Lower lobe of right lung (tissue), 2 donors: Measurements from ENCODE around the gene CHCHD6. TPM values are rescaled to one million over a fixed set of nuclear protein-coding genes. Genes with fewer than 3 reads are reported as not detected.

Experiments
- ATAC-seq, 2 donors: fragments of 200-7000 bp; cut with Tn5 transposase; one replicate each; pipeline ENCODE4 v1.9.1; 2020 to 2022; ENCODE audit warnings: mild to moderate bottlenecking in 2 of 2, moderate library complexity in 2 of 2
- DNase-seq: peaks from one replicate; pipeline ENCODE4 v3.0.0-alpha.2; 2020
- H3K27ac ChIP-seq: fragments of 200-600 bp; one replicate; pipeline ENCODE4 v1.8.0; 2022
- H3K27me3 ChIP-seq: fragments of 200-600 bp; one replicate; pipeline ENCODE4 v1.8.0; 2022; ENCODE audit warnings: low read depth
- H3K36me3 ChIP-seq: fragments of 200-600 bp; one replicate; pipeline ENCODE4 v1.8.0; 2022; ENCODE audit warnings: mild to moderate bottlenecking
- H3K4me1 ChIP-seq: fragments of 200-600 bp; one replicate; pipeline ENCODE4 v1.8.0; 2022
- H3K4me3 ChIP-seq: fragments of 200-600 bp; one replicate; pipeline ENCODE4 v1.8.0; 2022; ENCODE audit warnings: mild to moderate bottlenecking
- H3K9me3 ChIP-seq: fragments of 200-600 bp; one replicate; pipeline ENCODE4 v1.8.0; 2022
- CTCF ChIP-seq: fragments of 200-600 bp; IDR thresholded peaks from one replicate; pipeline ENCODE4 v1.8.0; 2022; ENCODE audit warnings: antibody characterized with exemption, mild to moderate bottlenecking
- intact Hi-C: fragments of 100-400 bp; cut with DNase I; formaldehyde crosslinking; loops from one replicate; pipeline ENCODE4 v1.11.0; 2022
- total RNA-seq: library from RNA; stranded (reverse); fragmentation: NEBNext Ultra II Directional; extraction: Animal tissue kit (Norgen Biotek cat#: 25700); gene quantifications from one replicate; pipeline ENCODE4 v1.2.1, GENCODE V29; 2021
- donor health status: DM: no; HTN: yes; CAD: no; lungs with severe emphysema.

Gene CHCHD6
- total RNA-seq, 1 donor from 2014 or later: 12.2 TPM

DNA sequence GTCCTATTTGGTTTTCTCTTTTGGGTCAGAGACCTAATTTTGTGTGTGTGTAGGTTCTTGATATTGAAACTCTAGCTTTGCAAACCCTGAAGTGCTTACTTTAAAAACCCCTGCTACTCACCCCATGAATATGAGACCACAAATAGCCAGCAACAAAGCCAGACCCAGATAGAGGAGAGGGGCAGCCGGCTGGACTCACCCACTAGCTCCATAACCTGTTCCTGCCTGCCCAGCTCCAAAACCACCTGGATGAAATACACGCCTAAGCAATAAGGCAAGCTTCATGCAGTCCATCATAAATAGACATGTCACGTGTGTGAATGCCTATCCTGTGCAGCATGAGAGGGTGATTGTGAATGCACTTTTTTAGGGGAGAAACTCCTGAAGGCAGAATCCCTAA is 45.5 kb upstream of the CHCHD6 start:
- no peak for TF ChIP-seq CTCF
- H3K27me3 ChIP-seq: peaks cover 19% of the 10 kb centered on the region
- DNase-seq (no peak), ATAC-seq (no peak)
- H3K4me3 ChIP-seq: no peak overlapping the region
- intact Hi-C loops: no loop called here
- H3K36me3 ChIP-seq: no peaks in the 10 kb centered on the region
- no peak overlapping the region for H3K27ac ChIP-seq
- H3K4me1 ChIP-seq: peaks cover 10% of the 10 kb centered on the region
- no peaks in the 10 kb centered on the region for H3K9me3 ChIP-seq

- H3K36me3 ChIP-seq: no peaks in the 10 kb centered on the region
- intact Hi-C loops: no loop called here
- no peak for DNase-seq
- no peaks in the 10 kb centered on the region for H3K9me3 ChIP-seq
- no peak for ATAC-seq
- no peak overlapping the region for H3K27ac ChIP-seq
- peaks cover 4% of the 10 kb centered on the region for H3K4me1 ChIP-seq
- TF ChIP-seq CTCF: no peak
- H3K4me3 ChIP-seq: no peak overlapping the region
- peaks cover 19% of the 10 kb centered on the region for H3K27me3 ChIP-seq
Measured at GRCh38 chr3:126659915-126660886, 43.8 kb upstream of the CHCHD6 start.

GRCh38 chr3:126661532-126662364 is 42.3 kb upstream of the CHCHD6 start:
- no peak overlapping the region for H3K27ac ChIP-seq
- H3K27me3 ChIP-seq: peaks cover 19% of the 10 kb centered on the region

GRCh38 chr3:126663257-126663656 is 40.8 kb upstream of the CHCHD6 start:
- Histone ChIP-seq H3K27ac (no peak overlapping the region), H3K9me3 (no peaks in the 10 kb centered on the region), H3K4me3 (no peak overlapping the region), H3K36me3 (no peaks in the 10 kb centered on the region), H3K4me1 (no peaks in the 10 kb centered on the region), H3K27me3 (peaks cover 19% of the 10 kb centered on the region)
- intact Hi-C loops: no loop called here
- DNase-seq (no peak), ATAC-seq (no peak)
- no peak for TF ChIP-seq CTCF

More at GRCh38 chr3:126661532-126662364, 42.3 kb upstream of the CHCHD6 start:
- Histone ChIP-seq H3K4me1 (no peaks in the 10 kb centered on the region), H3K4me3 (no peak overlapping the region), H3K36me3 (no peaks in the 10 kb centered on the region), H3K9me3 (no peaks in the 10 kb centered on the region)
- ATAC-seq: no peak
- intact Hi-C loops: no loop called here
- DNase-seq: no peak
- no peak for TF ChIP-seq CTCF

DNA sequence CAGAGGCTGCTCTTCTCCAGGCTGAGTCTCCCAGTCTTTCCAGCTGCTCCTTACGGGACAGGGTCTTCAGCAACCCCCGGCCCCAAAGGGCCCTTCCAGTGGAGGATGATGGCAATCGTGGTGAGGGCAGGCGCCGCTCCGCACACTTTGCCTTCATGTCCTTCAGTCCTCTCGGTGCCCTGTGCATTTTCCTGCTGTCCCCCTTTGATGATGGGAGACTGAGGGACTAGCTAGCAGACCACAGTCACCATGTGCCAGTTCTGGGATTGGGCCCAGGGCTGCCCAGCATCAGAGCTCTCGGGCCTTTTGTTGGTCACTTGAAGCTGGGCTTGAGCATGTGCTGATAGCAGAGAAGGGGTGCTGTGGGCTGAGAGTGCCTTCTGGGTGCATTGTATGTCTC is 40.3 kb upstream of the CHCHD6 start:
- no peak for TF ChIP-seq CTCF
- H3K4me1 ChIP-seq: no peaks in the 10 kb centered on the region
- no peak for DNase-seq
- no peak overlapping the region for H3K27ac ChIP-seq
- H3K9me3 ChIP-seq: no peaks in the 10 kb centered on the region
- H3K27me3 ChIP-seq: peaks cover 17% of the 10 kb centered on the region
- ATAC-seq: no peak
- no peak overlapping the region for H3K4me3 ChIP-seq
- intact Hi-C loops: no loop called here
- H3K36me3 ChIP-seq: no peaks in the 10 kb centered on the region
